NCI-H2107 treated with DMSO at 0.1 percent for 48 hours (cell line): Measurements from ENCODE around the gene PLA2G3.
"Not testable (repeated sequence)": the region's sequence is repeated elsewhere in the genome, so short reads cannot be mapped to it uniquely, and the experiment has no call there.

Experiments
- DNase-seq: peaks from one replicate; lab custom pipeline; 2025; ENCODE audit not compliant: unreplicated experiment; lab: John Stamatoyannopoulos, UW

PLA2G3 gene

GRCh38 chr22:31102441-31103081, 37.7 kb downstream of the PLA2G3 start:
- no peak for DNase-seq

GRCh38 chr22:31100762-31101525, 39.4 kb downstream of the PLA2G3 start:
- DNase-seq = no peak

DNA sequence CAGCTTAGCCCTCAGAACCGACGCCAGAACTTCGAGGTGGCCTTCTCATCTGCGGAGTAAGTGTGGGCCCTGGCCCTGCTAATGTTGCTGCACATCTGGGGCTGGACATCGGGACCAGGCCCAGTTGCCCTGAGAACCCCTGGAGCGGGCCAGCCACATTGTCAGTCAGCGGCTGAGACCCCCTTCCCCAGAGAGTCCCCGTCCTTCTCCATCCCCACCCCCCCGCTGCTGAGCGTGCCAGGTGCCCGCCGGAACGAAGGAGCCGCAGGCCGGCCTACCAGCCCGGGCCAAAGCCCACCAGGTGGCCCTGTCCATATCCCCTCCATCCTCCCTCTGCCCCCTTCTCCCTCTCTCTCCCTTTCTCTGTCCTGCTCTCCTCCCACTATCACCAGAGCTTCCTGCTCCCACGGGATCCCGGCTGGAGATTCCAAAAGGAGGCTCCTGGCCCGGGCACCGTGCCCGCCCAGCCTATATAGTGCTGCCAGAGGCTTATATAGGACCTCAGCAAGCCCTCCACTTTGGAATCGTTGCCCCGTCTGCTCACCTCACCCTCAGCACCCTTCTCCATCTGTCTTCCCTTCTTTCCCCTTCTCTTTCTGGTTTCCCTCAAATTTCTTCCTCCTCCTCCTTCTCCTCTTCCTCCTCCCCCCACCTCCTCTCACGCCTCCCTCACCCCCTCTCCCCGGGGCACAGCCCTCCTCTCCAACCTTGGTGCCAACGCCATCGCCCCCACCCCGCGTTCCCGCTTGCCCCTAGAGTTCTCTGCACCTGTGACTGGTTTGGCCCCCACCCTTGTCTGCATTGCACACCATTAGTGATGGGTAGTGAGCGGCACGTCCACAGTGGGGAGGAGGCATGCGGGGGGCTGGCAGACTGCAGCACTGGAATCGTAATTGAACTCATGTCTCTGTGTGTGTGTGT, 40.2 kb downstream of the PLA2G3 start:
- no peak for DNase-seq

- DNase-seq = no peak
These were observed 40.9 kb downstream of the PLA2G3 start for GRCh38 chr22:31099386-31099785.

GRCh38 chr22:31098632-31099110, 41.6 kb downstream of the PLA2G3 start:
- no peak for DNase-seq

DNA sequence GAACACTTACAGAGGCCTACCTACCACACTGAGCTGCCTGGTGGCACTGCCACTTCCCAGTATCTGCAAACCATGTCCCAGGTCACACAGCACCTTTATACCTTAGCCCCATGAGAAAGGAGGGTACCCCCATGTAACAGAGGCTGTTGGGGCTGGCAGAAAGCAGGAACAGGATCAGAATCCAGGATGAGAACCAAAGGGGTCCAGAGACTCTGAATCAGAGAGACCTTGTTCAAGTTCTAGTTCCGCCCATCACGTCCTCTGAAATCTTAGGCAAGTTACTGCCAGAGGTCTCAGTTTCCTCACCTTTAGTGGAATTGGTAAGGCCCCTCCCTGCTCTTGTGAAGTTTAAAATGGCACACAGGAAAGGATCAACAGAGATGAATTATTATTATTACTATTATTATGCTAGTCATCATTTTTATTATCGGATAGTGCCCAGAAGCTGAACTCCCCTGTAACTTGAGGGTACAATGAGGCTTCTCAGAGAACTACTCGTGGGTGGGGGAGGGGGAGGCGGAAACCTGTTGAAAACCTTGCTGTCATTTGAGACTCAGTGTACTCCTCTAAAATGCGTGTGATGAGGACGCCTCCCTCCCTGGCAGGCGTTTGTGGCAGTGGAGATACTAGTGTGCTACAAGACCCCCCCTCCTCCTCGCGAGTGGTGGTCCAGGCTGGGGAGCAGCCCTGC, 42.2 kb downstream of the PLA2G3 start:
- no peak for DNase-seq

- not testable (repeated sequence) for DNase-seq
These were observed 42.8 kb downstream of the PLA2G3 start for GRCh38 chr22:31097539-31097938.

- no peak for DNase-seq
These were observed 43.5 kb downstream of the PLA2G3 start for GRCh38 chr22:31096657-31097279.

GRCh38 chr22:31095637-31096249, 44.6 kb downstream of the PLA2G3 start:
- DNase-seq = no peak

- DNase-seq = no peak
These were observed 45.6 kb downstream of the PLA2G3 start for GRCh38 chr22:31094741-31095140.

DNA sequence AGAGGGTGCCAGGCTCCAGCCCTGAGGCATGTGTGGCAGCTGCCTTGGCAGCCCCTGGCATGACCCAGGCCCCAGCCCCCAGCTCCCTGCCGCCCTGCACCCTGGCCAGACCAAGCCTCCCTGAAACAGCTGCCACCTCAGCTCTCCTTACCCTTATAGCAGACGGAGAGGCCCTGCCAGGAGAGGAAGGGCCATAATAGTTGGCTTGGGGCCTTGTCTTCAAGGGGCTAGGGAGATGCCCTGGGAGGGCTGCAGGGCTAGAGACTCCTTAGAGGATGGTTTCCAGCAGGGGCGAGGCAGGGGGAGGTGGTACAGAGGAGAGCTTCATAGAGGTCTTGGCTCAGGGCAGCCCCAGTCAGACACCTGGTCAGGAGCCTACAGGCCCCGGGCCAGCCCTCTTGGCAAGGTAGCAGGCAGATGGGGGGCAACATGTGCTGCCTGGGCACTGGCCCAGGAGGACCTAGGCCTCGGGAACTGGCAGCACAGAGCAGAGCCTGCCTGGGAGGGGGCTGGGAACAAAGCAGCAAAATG, 46.2 kb downstream of the PLA2G3 start:
- no peak for DNase-seq

DNA sequence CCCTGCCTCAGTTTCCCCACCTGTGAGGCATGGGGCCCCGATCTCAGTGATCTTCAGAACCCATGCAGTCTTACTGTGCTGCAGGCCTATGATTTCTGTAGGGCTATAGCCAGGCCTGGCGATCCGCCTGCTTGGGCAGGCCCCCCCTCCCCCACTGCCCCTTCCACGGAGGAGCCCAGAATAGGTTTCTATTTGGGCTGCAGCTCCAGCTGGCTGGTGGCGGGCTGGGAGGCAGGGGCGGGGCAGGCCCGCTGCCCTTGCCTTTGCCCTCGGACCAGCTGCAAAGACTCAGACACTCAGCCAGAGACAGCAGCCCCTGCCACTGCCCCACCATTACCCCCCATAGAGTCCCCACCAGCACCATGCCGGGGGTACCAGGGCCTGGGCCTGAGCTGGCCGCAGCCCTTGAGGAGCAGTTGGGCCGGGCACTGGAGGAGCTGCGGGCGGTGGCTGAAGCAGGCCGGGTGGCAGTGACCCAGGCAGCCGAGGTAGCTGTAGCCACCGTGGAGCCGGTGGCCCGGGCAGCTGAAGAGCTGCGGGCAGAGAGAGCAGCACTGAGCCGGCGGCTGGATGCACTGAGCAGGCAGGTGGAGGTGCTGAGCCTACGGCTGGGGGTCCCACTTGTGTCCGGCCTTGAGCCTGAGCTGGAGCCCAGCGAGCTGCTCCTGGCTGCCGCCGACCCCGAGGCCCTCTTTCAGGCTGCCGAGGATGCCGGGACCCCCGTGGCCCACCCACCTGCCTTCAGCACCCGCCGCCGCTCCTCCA, 47.0 kb downstream of the PLA2G3 start:
- DNase-seq = no peak

DNA sequence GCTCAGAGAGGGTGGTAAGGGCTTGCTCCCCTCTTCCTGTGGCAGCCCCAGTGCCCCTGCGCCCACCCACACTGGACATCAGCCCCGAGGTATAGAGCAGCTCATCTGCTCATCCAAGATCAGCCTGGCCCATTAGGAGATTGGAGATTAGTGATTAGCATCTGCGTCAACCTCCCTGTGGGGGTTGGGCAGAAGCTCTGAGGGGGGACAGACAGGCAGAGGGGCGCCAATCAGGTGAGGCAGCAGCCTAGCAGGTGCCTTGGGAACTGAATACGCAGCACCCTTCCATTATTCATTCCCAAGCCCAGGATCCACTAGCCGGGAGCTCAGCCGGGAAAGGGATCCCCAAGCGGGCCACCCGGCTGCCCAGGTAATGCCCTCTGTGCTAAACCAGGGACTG, 48.1 kb downstream of the PLA2G3 start:
- DNase-seq = no peak

GRCh38 chr22:31091106-31091975, 49.0 kb downstream of the PLA2G3 start:
- DNase-seq = no peak

GRCh38 chr22:31090217-31091085, 49.9 kb downstream of the PLA2G3 start:
- DNase-seq = no peak

DNA sequence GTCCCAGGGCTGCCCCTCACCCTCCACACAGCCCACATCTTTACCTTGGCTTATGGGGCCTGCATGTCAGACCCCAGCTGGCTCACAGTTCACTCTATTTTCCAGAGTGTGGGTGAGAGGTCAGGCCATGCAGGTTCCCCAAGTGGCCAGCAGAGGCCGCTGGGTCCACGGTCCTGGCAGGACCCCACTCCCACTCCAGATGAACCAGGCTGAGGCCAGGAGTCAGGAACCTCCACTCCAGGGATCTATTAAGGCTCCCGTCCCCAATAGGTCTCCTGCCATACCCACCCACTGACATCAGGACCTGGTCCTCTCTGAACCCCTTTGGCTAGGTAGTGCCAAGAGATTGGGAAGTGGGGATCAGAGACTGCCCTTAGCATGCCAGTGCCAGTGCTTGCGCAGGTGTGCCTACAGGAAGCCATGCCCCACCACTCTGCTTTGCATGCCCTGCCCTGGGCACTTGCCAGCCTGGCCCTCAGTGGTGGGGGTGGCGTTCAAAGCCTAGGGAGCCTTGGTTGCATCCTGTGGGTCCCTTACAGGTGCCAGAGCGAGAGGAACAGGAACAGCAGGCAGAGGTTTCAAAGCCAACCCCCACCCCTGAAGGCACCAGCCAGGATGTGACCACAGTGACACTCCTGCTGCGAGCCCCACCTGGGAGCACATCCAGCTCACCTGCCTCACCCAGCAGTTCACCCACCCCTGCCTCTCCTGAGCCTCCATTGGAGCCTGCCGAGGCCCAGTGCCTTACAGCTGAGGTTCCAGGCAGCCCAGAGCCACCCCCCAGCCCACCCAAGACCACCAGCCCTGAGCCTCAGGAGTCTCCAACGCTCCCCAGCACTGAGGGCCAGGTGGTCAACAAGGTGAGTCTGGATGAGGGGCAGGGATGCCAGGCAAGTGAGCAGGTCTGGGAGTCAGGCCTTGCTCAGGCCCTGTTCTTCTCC, 50.9 kb downstream of the PLA2G3 start:
- peak; percentile 1 for DNase-seq
